ENCODE measurements around the gene SPOCK1. TPM values are rescaled to one million over a fixed set of nuclear protein-coding genes. Genes with fewer than 3 reads are reported as not detected.

The SPOCK1 gene
- total and polyA plus RNA-seq, 2 of the 13 experiments (the other 11 are each of a cell fraction or from before 2014, with no cell fraction given), result 0.18 to 0.29 TPM

- TF ChIP-seq MZF1 (CRISPR knock-in tag; IDR thresholded peaks at IDR 0.05; ENCODE audit: borderline replicate concordance), result no peak
- TF ChIP-seq SOX5 (CRISPR knock-in tag; IDR thresholded peaks at IDR 0.05; ENCODE audit: borderline replicate concordance), result no peak
- TF ChIP-seq YY1 (IDR thresholded peaks at IDR 0.05; ENCODE audit: insufficient read depth, insufficient replicate concordance, low read depth, low read length), result no peak
- no peak for TF ChIP-seq ZNF12 (CRISPR knock-in tag; IDR thresholded peaks at IDR 0.05)
- no peak for TF ChIP-seq GATA4 (IDR thresholded peaks at IDR 0.05; ENCODE audit: borderline replicate concordance, low read depth)
- TF ChIP-seq CBFB (CRISPR knock-in tag; IDR thresholded peaks at IDR 0.05), result no peak
- no peak for TF ChIP-seq NFATC3 (CRISPR knock-in tag; IDR thresholded peaks at IDR 0.05)
- TF ChIP-seq NAIF1 (CRISPR knock-in tag; IDR thresholded peaks at IDR 0.05; ENCODE audit: borderline replicate concordance), result no peak
These were observed 494.8 kb downstream of the SPOCK1 start (continued) for GRCh38 chr5:137004279-137004678.

- no peak for FAIRE-seq
- in situ Hi-C loops (cut with HindIII; ENCODE audit: extremely low pct_ligation_motif_present, low pct_unique_long_range_greater_than_20kb), result no loop called here
- TF ChIP-seq ZNF335 (CRISPR knock-in tag; IDR thresholded peaks at IDR 0.05) (no peak), ZNF879 (CRISPR knock-in tag; IDR thresholded peaks at IDR 0.05) (no peak), ZNF512 (CRISPR knock-in tag; IDR thresholded peaks at IDR 0.05) (no peak), RXRB (CRISPR knock-in tag; IDR thresholded peaks at IDR 0.05; ENCODE audit: borderline replicate concordance) (no peak), CENPBD1 (CRISPR knock-in tag; IDR thresholded peaks at IDR 0.05; ENCODE audit: borderline replicate concordance, low read depth) (no peak), ZNF142 (CRISPR knock-in tag; IDR thresholded peaks at IDR 0.05) (no peak), IKZF4 (CRISPR knock-in tag; IDR thresholded peaks at IDR 0.05; ENCODE audit: borderline replicate concordance, low read depth, not compliant biosample characterization) (no peak), TARDBP (CRISPR knock-in tag; IDR thresholded peaks at IDR 0.05) (no peak)
These were observed 498.0 kb downstream of the SPOCK1 start for GRCh38 chr5:137001026-137001569.

More at GRCh38 chr5:137001026-137001569, 498.0 kb downstream of the SPOCK1 start:
- ATAC-seq, result no peak
- CTCF ChIA-PET (ENCODE audit: low intra/inter-chr PET ratio, low total read pairs), result no interaction called here
- Histone ChIP-seq H3K4me3 (replicated peaks in 1 of 3; ENCODE audit: insufficient read depth in 1 of 3, low read depth in 2 of 3, low read length in 3 of 3) (no peak overlapping the region), H3K9me3 (ENCODE audit: low read length) (no peaks in the 10 kb centered on the region), H3K9ac (ENCODE audit: insufficient read depth, low read depth, low read length) (no peak overlapping the region), H3K79me2 (ENCODE audit: insufficient read depth, low read length) (no peaks in the 10 kb centered on the region), H3K4me1 (ENCODE audit: insufficient read depth, low read length) (no peaks in the 10 kb centered on the region), H4K20me1 (ENCODE audit: insufficient read depth, low read length) (no peaks in the 10 kb centered on the region), H2AFZ (ENCODE audit: low read length) (no peak overlapping the region), H3K36me3 (replicated peaks in 1 of 2; ENCODE audit: control insufficient read depth in 1 of 2, insufficient read depth in 2 of 2, low read length in 2 of 2) (no peaks in the 10 kb centered on the region), H3K27me3 (ENCODE audit: control insufficient read depth in 1 of 2, insufficient read depth in 2 of 2, low read length in 2 of 2) (no peaks in the 10 kb centered on the region; a peak in 1 of 5 replicates), H3K27ac (ENCODE audit: extremely low read length, insufficient read depth, low read length) (no peak overlapping the region), H3K4me2 (ENCODE audit: low read depth, low read length) (no peak overlapping the region)
- POLR2A ChIA-PET, result no interaction called here
- intact Hi-C loops (cut with micrococcal nuclease; ENCODE audit: unreplicated experiment), result no loop called here
- no peak for DNase-seq (ENCODE audit: low spot score)
- BruUV-seq (replicated peaks), result no TSS peak
- 32% methylated on average over 7 of the region's 7 CpGs for WGBS (ENCODE audit: low lambda C conversion rate)
